ENCODE data around the gene NFYA. TPM values are rescaled to one million over a fixed set of nuclear protein-coding genes. Genes with fewer than 3 reads are reported as not detected.

Gene NFYA
- total and polyA plus RNA-seq, 2 of the 13 experiments (the other 11 are each of a cell fraction or from before 2014, with no cell fraction given) = 16.0 to 22.9 TPM

- TF ChIP-seq ZNF230 (CRISPR knock-in tag; IDR thresholded peaks at IDR 0.05) (no peak), SAP130 (CRISPR knock-in tag; IDR thresholded peaks at IDR 0.05; ENCODE audit: low read depth) (peak; percentile 73), ZBTB46 (CRISPR knock-in tag; IDR thresholded peaks at IDR 0.05; ENCODE audit: borderline replicate concordance) (no peak), ZNF704 (CRISPR knock-in tag; IDR thresholded peaks at IDR 0.05; ENCODE audit: borderline replicate concordance) (no peak), SYNCRIP (IDR thresholded peaks at IDR 0.05; ENCODE audit: insufficient read depth, low read depth, low read length) (no peak), SAFB2 (CRISPR knock-in tag; IDR thresholded peaks at IDR 0.05; ENCODE audit: borderline replicate concordance, low read depth) (no peak), CERS6 (CRISPR knock-in tag; IDR thresholded peaks at IDR 0.05) (no peak), MTA3 (CRISPR knock-in tag; IDR thresholded peaks at IDR 0.05) (no peak), RBM39 (IDR thresholded peaks at IDR 0.05; ENCODE audit: low read depth, low read length, poor library complexity, severe bottlenecking) (no peak), SP1 (IDR thresholded peaks at IDR 0.05) (no peak), SP1 (CRISPR knock-in tag; IDR thresholded peaks at IDR 0.05) (no peak), SUZ12 (IDR thresholded peaks at IDR 0.05; ENCODE audit: low read depth, low read length) (no peak), NFE2L2 (IDR thresholded peaks at IDR 0.05; ENCODE audit: low read length) (no peak), TRAFD1 (CRISPR knock-in tag; IDR thresholded peaks at IDR 0.05; ENCODE audit: borderline replicate concordance) (no peak), KDM6A (CRISPR knock-in tag; IDR thresholded peaks at IDR 0.05; ENCODE audit: low read depth) (peak; percentile 45; the same call in 1 of the 2 replicates), PAWR (CRISPR knock-in tag; IDR thresholded peaks at IDR 0.05; ENCODE audit: borderline replicate concordance) (no peak), ZNF260 (CRISPR knock-in tag; IDR thresholded peaks at IDR 0.05; ENCODE audit: borderline replicate concordance, low read depth) (no peak), ZNF343 (CRISPR knock-in tag; IDR thresholded peaks at IDR 0.05) (no peak), XRCC5 (optimal IDR thresholded peaks at IDR 0.05; ENCODE audit: low read length) (no peak), ATF4 (CRISPR knock-in tag; IDR thresholded peaks at IDR 0.05) (no peak), CAMTA2 (CRISPR knock-in tag; IDR thresholded peaks at IDR 0.05; ENCODE audit: borderline replicate concordance) (no peak), ZNF672 (CRISPR knock-in tag; IDR thresholded peaks at IDR 0.05) (no peak), ZBTB44 (CRISPR knock-in tag; IDR thresholded peaks at IDR 0.05) (no peak), KDM2A (CRISPR knock-in tag; IDR thresholded peaks at IDR 0.05; ENCODE audit: borderline replicate concordance, low read depth) (no peak)
These were observed 17.6 kb upstream of the NFYA start (continued) for GRCh38 chr6:41055149-41055548.
